Thoracic aorta (tissue), 2 donors: ENCODE measurements around the gene PRAMEF1. TPM values are rescaled to one million over a fixed set of nuclear protein-coding genes. Genes with fewer than 3 reads are reported as not detected.

Experiments used
- ATAC-seq: fragments of 150-250 bp; one replicate; pipeline ENCODE4 v1.8.0; 2017; ENCODE audit warnings: low read depth; ENCODE audit not compliant: insufficient number of reproducible peaks, low FRiP score
- DNase-seq: peaks from one replicate; pipeline ENCODE4 v3.0.0-alpha.2; 2020; ENCODE audit warnings: low spot score
- H3K27ac ChIP-seq, 2 donors: fragments of 200-600 bp; sonication (generic); 1 replicate in 1 of 2; 2 replicates in 1 of 2; pipeline ENCODE4 v1.5.1; 2016; ENCODE audit warnings: mild to moderate bottlenecking in 2 of 2, moderate library complexity in 2 of 2
- H3K27me3 ChIP-seq: fragments of 200-600 bp; sonication (generic); replicated peaks from 2 replicates; pipeline ENCODE4 v1.6.0; 2016; ENCODE audit warnings: mild to moderate bottlenecking; ENCODE audit not compliant: insufficient read depth
- H3K36me3 ChIP-seq: fragments of 200-600 bp; sonication (generic); one replicate; pipeline ENCODE4 v1.5.1; 2016
- H3K4me1 ChIP-seq, 2 donors: fragments of 200-600 bp; sonication (generic); 1 replicate in 1 of 2; 2 replicates in 1 of 2; pipeline versions ENCODE4 v1.5.1 to v1.6.0; 2016; ENCODE audit warnings: low read depth in 2 of 2, mild to moderate bottlenecking in 1 of 2; ENCODE audit not compliant: control insufficient read depth in 1 of 2
- H3K4me3 ChIP-seq: fragments of 200-600 bp; sonication (generic); 2 replicates; pipeline ENCODE4 v1.5.1; 2016; ENCODE audit warnings: mild to moderate bottlenecking
- H3K9me3 ChIP-seq: fragments of 200-600 bp; sonication (generic); 2 replicates; pipeline ENCODE4 v1.5.1; 2016
- total RNA-seq, 2 donors: library from RNA; depleted of rRNA; stranded (reverse); fragments of >200 nt; gene quantifications; one replicate each; pipeline versions ENCODE4 v1.1.0 to v1.2.3, GENCODE V29; 2016
- TF ChIP-seq, protein P1 (sequence below): fragments of 200-600 bp; sonication (generic); IDR thresholded peaks from one replicate; pipeline ENCODE4 v1.5.1; 2019; ENCODE audit warnings: antibody characterized with exemption

The PRAMEF1 gene
- total RNA-seq, 2 donors from 2014 or later = not detected

- DNase-seq (no peak), ATAC-seq (no peak)
- Histone ChIP-seq H3K4me3 (no peak overlapping the region), H3K9me3 (no peaks in the 10 kb centered on the region), H3K36me3 (no peaks in the 10 kb centered on the region), H3K4me1 (no peaks in the 10 kb centered on the region), H3K27me3 (no peaks in the 10 kb centered on the region), H3K27ac (no peak overlapping the region)
- TF ChIP-seq, protein P1, sequence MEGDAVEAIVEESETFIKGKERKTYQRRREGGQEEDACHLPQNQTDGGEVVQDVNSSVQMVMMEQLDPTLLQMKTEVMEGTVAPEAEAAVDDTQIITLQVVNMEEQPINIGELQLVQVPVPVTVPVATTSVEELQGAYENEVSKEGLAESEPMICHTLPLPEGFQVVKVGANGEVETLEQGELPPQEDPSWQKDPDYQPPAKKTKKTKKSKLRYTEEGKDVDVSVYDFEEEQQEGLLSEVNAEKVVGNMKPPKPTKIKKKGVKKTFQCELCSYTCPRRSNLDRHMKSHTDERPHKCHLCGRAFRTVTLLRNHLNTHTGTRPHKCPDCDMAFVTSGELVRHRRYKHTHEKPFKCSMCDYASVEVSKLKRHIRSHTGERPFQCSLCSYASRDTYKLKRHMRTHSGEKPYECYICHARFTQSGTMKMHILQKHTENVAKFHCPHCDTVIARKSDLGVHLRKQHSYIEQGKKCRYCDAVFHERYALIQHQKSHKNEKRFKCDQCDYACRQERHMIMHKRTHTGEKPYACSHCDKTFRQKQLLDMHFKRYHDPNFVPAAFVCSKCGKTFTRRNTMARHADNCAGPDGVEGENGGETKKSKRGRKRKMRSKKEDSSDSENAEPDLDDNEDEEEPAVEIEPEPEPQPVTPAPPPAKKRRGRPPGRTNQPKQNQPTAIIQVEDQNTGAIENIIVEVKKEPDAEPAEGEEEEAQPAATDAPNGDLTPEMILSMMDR = no peak
Measured at GRCh38 chr1:12761781-12762180, 29.4 kb upstream of the PRAMEF1 start.

DNA sequence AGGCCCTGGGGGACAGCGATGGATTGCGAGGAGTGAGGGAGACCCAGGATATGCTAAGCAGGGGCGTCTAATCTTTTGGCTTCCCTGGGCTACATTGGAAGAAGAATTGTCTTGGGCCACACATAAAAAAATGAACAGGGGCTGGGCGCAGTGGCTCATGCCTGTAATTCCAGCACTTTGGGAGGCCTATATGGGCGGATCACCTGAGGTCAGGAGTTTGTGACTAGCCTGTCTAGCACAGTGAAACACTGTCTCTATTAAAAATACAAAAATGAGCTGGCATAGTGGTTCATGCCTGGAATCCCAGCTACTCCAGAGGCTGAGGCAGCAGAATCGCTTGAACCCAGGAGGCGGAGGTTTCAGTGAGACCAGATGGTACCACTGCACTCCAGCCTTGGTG, 28.4 kb upstream of the PRAMEF1 start:
- no peaks in the 10 kb centered on the region for H3K9me3 ChIP-seq
- H3K27me3 ChIP-seq = no peaks in the 10 kb centered on the region
- no peaks in the 10 kb centered on the region for H3K4me1 ChIP-seq
- no peak overlapping the region for H3K4me3 ChIP-seq
- DNase-seq (no peak), ATAC-seq (no peak)
- no peak overlapping the region for H3K27ac ChIP-seq
- H3K36me3 ChIP-seq = no peaks in the 10 kb centered on the region
- TF ChIP-seq, protein P1 = no peak

- DNase-seq = no peak
- no peaks in the 10 kb centered on the region for H3K36me3 ChIP-seq
- ATAC-seq = no peak
- no peaks in the 10 kb centered on the region for H3K9me3 ChIP-seq
- TF ChIP-seq, protein P1 = no peak
- no peaks in the 10 kb centered on the region for H3K4me1 ChIP-seq
- H3K27me3 ChIP-seq = no peaks in the 10 kb centered on the region
- no peak overlapping the region for H3K27ac ChIP-seq
- H3K4me3 ChIP-seq = no peak overlapping the region
Measured at GRCh38 chr1:12763479-12763878, 27.7 kb upstream of the PRAMEF1 start.

GRCh38 chr1:12764016-12764415, 27.2 kb upstream of the PRAMEF1 start:
- no peak for ATAC-seq
- H3K4me3 ChIP-seq = no peak overlapping the region
- no peak for DNase-seq
- no peaks in the 10 kb centered on the region for H3K9me3 ChIP-seq
- no peaks in the 10 kb centered on the region for H3K36me3 ChIP-seq
- H3K4me1 ChIP-seq = no peaks in the 10 kb centered on the region
- H3K27me3 ChIP-seq = no peaks in the 10 kb centered on the region
- H3K27ac ChIP-seq = no peak overlapping the region
- TF ChIP-seq, protein P1 = no peak

DNA sequence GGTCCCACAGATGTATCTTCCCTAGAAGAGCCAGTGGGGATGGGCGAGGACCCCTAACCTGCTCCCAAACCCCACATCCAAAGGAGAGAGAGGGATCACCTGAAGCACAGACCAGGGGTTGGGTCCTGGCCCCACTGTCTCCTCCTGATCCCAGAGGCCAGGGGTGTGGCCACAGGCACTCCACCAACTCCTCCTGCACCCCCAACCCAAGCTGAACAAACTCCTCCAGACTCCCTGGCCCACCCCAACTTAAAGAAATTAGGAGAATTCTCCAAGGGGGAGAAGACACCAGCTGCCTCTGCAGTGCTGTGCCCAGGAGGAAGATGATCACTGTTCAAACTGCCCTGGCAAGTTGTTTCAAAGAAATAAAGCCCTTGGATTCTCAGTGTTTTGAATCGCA, 22.2 kb upstream of the PRAMEF1 start:
- Histone ChIP-seq H3K27ac (no peak overlapping the region), H3K36me3 (no peaks in the 10 kb centered on the region), H3K27me3 (no peaks in the 10 kb centered on the region), H3K4me1 (no peaks in the 10 kb centered on the region), H3K4me3 (no peak overlapping the region), H3K9me3 (no peaks in the 10 kb centered on the region)
- no peak for ATAC-seq
- TF ChIP-seq, protein P1 = no peak
- DNase-seq = no peak
